IPS-18c (cell line): ENCODE results near the gene ANO10.

Source experiments
- H3K4me3 ChIP-seq: 2 replicates; pipeline ENCODE4 v1.7.0; 2013; ENCODE audit warnings: low read depth, mild to moderate bottlenecking, low read length, moderate library complexity; ENCODE audit not compliant: insufficient read depth
- H3K9me3 ChIP-seq: one replicate; pipeline ENCODE4 v1.6.1; 2013; ENCODE audit warnings: mild to moderate bottlenecking, low read length, moderate library complexity; ENCODE audit not compliant: control insufficient read depth, insufficient read depth

ANO10 gene

GRCh38 chr3:43432462-43432861, 189.3 kb downstream of the ANO10 start:
- Histone ChIP-seq H3K4me3 (no peak overlapping the region), H3K9me3 (no peaks in the 10 kb centered on the region)

GRCh38 chr3:43426388-43426787, 195.4 kb downstream of the ANO10 start:
- H3K4me3 ChIP-seq: no peak overlapping the region
- no peaks in the 10 kb centered on the region for H3K9me3 ChIP-seq

DNA sequence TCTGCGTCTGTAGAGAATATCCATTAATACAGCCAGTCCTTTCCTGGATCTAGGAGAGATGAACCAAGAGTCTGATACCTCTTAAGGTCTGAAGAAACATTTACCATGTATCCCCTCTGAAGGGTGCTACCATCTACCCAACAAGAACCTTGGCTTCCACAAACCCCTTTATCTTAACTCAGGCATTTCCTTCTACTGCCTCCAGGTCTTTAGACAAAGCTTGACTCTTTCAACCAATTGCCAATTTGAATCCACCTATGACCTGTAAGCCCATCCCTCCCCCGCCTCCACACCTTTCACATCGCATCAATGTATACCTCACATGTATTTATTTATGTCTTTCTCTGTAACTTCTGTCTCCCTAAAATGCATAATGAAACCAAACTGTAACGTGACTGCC, 196.0 kb downstream of the ANO10 start:
- H3K4me3 ChIP-seq: no peak overlapping the region
- H3K9me3 ChIP-seq: no peaks in the 10 kb centered on the region

DNA sequence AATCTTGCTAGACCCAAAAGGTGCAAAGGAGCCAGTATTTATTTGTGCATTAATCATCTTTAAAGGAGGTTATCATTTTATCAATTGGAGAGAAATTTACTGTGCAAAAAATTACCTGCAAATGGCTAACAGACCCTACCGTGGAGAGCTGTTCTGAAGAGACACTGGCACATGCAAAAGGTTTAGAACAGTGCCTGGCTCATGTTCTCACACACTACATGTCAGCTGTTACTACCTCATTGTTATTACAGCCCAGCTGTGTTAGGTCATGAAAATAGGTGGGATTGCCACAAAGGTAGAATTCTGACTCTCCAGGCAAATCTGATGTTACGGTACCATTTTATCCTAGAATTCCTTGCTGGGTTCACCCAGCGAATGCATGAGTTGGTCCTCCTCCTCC, 198.2 kb downstream of the ANO10 start:
- no peak overlapping the region for H3K4me3 ChIP-seq
- H3K9me3 ChIP-seq: no peaks in the 10 kb centered on the region

- H3K4me3 ChIP-seq: no peak overlapping the region
- no peaks in the 10 kb centered on the region for H3K9me3 ChIP-seq
These were observed 198.7 kb downstream of the ANO10 start for GRCh38 chr3:43423142-43423541.

GRCh38 chr3:43418601-43419272, 203.1 kb downstream of the ANO10 start:
- Histone ChIP-seq H3K4me3 (no peak overlapping the region), H3K9me3 (no peaks in the 10 kb centered on the region)

DNA sequence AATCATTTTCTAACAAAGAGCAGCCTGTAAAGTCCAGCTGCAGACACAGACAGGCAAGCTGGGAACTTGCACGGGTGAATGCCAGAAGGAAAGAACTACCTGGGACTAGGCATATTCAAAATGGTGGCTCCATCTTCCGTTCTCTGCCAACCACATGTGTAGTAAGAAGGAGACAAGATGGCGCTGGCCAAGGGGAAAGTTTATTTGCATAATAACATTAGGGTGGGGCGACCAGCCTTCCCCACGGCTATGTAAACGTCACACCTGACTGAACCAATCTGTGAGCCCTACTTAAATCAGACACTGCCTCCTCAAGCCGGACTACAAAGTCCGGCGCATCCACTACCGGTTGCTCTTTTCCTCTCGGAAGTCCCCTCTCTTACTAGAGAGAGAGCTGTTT, 204.7 kb downstream of the ANO10 start:
- no peak overlapping the region for H3K4me3 ChIP-seq
- no peaks in the 10 kb centered on the region for H3K9me3 ChIP-seq

GRCh38 chr3:43415088-43415487, 206.7 kb downstream of the ANO10 start:
- no peaks in the 10 kb centered on the region for H3K9me3 ChIP-seq
- H3K4me3 ChIP-seq: no peak overlapping the region

DNA sequence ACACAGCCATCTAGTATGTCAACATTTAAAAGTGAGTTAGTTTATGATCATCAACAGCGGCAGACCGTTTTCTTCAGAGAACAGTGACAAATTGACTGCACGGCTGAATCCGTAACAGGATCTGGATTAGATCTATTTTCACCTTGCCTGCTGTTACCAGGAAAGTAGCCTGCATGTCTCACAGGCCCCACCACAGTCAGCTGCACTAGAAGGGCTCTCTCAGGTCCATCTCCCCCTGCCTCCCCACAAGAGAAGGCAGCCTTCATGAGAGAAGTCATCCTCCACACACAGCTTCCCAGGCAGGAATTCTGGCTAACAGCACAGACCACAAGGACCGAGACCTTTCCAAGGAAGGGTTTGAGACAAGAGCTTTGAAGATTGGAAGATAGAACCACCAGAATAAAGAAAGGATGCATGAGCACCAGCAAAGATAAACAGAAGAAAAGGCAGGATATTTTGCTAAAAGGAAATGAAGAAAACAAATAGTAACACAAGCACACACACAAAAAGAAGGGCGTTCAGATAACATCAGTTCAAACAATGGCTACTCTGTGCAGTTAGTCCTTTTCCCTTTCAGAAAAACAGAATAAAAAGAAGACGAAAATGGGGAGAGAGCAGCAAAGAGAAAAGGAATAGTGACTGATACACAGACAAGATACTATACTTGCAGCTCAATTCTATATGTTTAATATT, 208.0 kb downstream of the ANO10 start:
- no peak overlapping the region for H3K4me3 ChIP-seq
- H3K9me3 ChIP-seq: no peaks in the 10 kb centered on the region

- no peak overlapping the region for H3K4me3 ChIP-seq
These were observed 210.4 kb downstream of the ANO10 start for GRCh38 chr3:43411429-43411828.

DNA sequence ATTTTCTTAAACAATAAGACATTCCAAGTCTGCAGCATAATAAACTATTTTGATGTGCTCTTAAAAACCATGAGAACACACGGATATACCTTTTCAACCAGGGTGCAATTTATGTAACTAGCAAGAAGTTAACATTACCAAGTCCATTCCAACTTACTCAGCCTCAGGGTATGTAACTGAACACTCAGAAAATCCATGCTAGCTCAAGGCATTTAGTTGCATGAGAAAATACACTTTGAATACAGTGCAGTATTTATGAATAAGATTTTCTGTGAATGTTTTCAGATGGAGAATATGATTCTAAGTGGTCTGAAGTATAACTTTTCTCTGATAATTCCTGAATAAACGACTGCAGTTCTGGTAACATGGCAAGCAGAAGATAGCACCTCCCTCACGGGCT, 211.2 kb downstream of the ANO10 start:
- Histone ChIP-seq H3K9me3 (no peaks in the 10 kb centered on the region), H3K4me3 (no peak overlapping the region)

More at GRCh38 chr3:43411429-43411828, 210.4 kb downstream of the ANO10 start:
- no peaks in the 10 kb centered on the region for H3K9me3 ChIP-seq

GRCh38 chr3:43409506-43409905, 212.3 kb downstream of the ANO10 start:
- H3K4me3 ChIP-seq: no peak overlapping the region
- H3K9me3 ChIP-seq: no peaks in the 10 kb centered on the region

- Histone ChIP-seq H3K9me3 (no peaks in the 10 kb centered on the region), H3K4me3 (no peak overlapping the region)
These were observed 215.2 kb downstream of the ANO10 start for GRCh38 chr3:43406643-43407023.

DNA sequence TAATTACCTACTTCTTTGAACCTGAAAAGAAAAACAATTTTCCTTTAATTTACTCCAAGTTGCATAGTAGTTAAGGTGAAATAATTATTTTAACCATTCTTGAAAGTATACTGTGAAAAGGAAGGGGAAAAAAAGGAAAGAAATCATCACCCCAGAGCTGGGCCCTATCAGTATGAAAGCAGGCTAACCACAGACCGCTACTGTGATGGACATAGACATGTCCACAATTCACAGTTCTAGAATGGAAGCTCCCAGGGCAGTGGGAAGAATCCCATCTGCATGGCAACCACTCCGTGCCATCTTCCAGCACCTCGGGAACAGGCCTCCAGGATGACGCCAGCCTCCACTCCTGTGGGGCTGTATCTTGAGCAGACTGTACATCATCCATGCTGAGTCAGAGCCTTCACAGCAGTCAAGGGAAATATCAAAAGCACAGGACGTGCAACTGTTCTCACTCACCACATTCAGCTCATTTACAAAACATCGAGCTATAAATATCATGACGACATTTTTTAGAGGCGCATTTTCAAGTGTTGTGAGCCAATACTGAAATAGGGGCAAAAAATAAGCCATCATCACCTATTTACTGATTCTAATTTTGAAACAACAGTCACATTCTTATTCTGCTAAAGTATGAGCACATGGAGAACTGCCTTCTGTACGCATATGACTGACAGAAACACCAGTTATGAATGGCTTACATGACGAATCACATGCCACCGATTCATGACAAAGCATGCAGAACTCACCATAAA, 215.7 kb downstream of the ANO10 start:
- H3K9me3 ChIP-seq: no peaks in the 10 kb centered on the region

DNA sequence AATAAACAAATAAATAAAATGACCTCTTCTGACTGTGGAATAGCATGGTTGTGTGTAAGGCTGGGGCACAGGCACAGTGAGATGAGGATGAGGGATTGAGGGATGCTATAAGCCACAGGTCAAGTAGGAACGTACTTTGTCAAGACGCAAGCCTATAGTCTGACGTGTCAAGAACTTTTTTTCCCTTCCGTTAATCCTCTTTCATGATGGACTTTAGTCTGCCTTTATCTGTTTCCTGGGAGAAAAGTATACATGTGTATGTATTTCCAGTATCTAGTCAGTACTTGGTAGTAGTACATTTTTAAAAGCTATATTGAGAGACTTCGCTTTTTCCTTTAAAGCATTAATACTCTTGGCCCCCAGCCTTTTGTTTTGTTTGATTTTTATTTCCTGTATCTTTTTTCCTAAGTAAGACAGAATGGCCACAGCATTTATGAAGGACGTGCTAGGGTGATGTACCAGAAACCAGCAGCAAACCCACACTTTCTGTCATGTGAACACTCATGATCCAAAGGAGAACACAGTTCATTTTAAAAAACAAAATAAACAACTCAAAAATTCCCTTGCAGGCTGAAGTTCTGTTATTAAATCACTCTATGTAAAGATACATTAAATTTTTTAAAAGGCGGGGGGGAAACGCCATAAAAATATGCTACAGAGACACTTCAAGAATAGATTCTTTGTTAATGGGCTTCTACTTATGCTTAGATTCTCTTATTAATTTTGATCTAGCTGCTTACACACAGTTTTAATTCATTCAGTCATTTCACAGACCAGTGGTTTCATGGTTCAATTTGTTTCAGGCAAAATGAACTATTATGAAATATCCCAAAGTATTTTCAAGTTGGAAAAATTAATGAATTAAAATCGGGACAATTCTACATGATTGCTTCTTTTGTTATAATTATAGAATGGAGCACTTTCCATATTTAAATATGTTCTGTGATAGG, 220.8 kb downstream of the ANO10 start:
- no peaks in the 10 kb centered on the region for H3K9me3 ChIP-seq
- H3K4me3 ChIP-seq: no peak overlapping the region

More for the DNA sequence above, 215.7 kb downstream of the ANO10 start:
- H3K4me3 ChIP-seq: no peak overlapping the region

- no peaks in the 10 kb centered on the region for H3K9me3 ChIP-seq
- no peak overlapping the region for H3K4me3 ChIP-seq
These were observed 221.6 kb downstream of the ANO10 start for GRCh38 chr3:43400167-43400566.

DNA sequence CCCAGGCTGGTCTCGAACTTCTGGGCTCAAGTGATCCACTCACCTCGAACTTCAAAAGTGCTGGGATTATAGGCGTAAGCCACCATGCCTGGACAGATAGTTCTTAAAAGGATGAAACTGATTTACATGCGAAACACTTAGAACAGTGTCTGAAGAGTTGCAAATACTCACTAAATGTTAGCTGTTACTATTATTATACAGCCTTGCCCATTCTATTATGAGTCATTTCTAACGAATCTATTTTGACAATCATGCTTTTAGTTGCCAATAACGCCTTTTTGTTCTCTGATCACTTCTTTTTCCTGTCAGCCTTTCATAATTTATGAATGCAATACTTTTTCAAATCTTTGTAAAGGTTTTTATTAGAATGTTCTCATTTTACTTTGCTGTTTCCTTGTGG, 222.8 kb downstream of the ANO10 start:
- Histone ChIP-seq H3K9me3 (no peaks in the 10 kb centered on the region), H3K4me3 (no peak overlapping the region)
